RWPE1 (cell line): ENCODE data around the gene APC2.

Experiments used
- CTCF ChIA-PET: fragments of 350-600 bp; sonication (Branson Sonifier 250); formaldehyde crosslinking; extraction: SDS; loops from one replicate; lab custom pipeline; 2021; lab: Yijun Ruan, JAX
- POLR2A ChIA-PET: fragments of 400-600 bp; formaldehyde crosslinking; extraction: SDS; loops from one replicate; lab custom pipeline; 2020; ENCODE audit warnings: antibody characterized with exemption; ENCODE audit not compliant: low non-redundant PET; lab: Yijun Ruan, JAX
- DNase-seq: peaks from one replicate; pipeline ENCODE4 v3.0.0; 2012; ENCODE audit warnings: low spot score
- H3K27ac ChIP-seq: fragments of 450-650 bp; 2 replicates; pipeline ENCODE4 v1.5.1; 2017
- TF ChIP-seq, protein P1 (sequence below): fragments of 450-650 bp; conservative IDR thresholded peaks from 2 replicates; pipeline ENCODE4 v1.5.1; 2017; ENCODE audit warnings: low read depth, mild to moderate bottlenecking

The APC2 gene

DNA sequence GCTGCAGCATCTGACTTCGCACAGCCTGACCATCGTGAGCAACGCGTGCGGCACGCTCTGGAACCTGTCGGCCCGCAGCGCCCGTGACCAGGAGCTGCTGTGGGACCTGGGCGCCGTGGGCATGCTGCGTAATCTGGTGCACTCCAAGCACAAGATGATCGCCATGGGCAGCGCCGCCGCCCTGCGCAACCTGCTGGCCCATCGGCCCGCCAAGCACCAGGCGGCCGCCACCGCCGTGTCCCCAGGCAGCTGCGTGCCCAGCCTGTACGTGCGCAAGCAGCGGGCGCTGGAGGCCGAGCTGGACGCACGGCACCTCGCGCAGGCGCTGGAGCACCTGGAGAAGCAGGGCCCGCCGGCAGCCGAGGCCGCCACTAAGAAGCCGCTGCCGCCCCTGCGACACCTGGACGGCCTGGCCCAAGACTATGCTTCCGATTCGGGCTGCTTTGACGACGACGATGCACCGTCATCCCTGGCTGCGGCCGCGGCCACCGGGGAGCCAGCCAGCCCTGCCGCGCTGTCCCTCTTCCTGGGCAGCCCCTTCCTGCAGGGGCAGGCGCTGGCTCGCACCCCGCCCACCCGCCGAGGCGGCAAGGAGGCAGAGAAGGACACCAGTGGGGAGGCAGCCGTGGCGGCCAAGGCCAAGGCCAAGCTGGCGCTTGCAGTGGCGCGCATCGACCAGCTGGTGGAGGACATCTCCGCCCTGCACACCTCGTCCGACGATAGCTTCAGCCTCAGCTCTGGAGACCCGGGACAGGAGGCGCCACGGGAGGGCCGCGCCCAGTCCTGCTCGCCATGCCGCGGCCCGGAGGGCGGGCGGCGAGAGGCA lies 15.5 kb downstream of the APC2 start:
- ChIA-PET CTCF (interaction anchor here (0.6 to 2.3 kb wide), 7 partner anchors 12 to 954 kb away, joined by 3 to 11 read pairs (median 4); no protein-coding TSS in a partner anchor), POLR2A (no interaction called here)
- peak; percentile 61 for DNase-seq
- TF ChIP-seq, protein P1, sequence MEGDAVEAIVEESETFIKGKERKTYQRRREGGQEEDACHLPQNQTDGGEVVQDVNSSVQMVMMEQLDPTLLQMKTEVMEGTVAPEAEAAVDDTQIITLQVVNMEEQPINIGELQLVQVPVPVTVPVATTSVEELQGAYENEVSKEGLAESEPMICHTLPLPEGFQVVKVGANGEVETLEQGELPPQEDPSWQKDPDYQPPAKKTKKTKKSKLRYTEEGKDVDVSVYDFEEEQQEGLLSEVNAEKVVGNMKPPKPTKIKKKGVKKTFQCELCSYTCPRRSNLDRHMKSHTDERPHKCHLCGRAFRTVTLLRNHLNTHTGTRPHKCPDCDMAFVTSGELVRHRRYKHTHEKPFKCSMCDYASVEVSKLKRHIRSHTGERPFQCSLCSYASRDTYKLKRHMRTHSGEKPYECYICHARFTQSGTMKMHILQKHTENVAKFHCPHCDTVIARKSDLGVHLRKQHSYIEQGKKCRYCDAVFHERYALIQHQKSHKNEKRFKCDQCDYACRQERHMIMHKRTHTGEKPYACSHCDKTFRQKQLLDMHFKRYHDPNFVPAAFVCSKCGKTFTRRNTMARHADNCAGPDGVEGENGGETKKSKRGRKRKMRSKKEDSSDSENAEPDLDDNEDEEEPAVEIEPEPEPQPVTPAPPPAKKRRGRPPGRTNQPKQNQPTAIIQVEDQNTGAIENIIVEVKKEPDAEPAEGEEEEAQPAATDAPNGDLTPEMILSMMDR, result peak; percentile 78
- H3K27ac ChIP-seq, result peak overlapping the region; percentile 52

DNA sequence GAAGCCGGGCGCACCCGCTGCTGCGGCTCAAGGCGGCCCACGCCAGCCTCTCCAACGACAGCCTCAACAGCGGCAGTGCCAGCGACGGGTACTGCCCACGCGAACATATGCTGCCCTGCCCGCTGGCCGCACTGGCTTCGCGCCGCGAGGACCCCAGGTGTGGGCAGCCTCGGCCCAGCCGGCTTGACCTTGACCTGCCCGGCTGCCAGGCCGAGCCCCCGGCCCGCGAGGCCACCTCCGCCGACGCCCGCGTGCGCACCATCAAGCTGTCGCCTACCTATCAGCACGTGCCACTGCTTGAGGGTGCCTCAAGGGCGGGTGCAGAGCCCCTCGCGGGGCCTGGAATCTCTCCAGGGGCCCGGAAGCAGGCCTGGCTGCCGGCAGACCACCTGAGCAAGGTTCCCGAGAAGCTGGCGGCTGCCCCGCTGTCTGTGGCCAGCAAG lies 16.1 kb downstream of the APC2 start:
- no peak for DNase-seq
- CTCF ChIA-PET, result interaction anchor here (0.6 to 2.3 kb wide), 5 partner anchors 13 to 954 kb away, joined by 3 to 11 read pairs (median 5); no protein-coding TSS in a partner anchor
- POLR2A ChIA-PET, result no interaction called here
- H3K27ac ChIP-seq, result peak overlapping the region; percentile 52
- TF ChIP-seq, protein P1, result peak; percentile 42

DNA sequence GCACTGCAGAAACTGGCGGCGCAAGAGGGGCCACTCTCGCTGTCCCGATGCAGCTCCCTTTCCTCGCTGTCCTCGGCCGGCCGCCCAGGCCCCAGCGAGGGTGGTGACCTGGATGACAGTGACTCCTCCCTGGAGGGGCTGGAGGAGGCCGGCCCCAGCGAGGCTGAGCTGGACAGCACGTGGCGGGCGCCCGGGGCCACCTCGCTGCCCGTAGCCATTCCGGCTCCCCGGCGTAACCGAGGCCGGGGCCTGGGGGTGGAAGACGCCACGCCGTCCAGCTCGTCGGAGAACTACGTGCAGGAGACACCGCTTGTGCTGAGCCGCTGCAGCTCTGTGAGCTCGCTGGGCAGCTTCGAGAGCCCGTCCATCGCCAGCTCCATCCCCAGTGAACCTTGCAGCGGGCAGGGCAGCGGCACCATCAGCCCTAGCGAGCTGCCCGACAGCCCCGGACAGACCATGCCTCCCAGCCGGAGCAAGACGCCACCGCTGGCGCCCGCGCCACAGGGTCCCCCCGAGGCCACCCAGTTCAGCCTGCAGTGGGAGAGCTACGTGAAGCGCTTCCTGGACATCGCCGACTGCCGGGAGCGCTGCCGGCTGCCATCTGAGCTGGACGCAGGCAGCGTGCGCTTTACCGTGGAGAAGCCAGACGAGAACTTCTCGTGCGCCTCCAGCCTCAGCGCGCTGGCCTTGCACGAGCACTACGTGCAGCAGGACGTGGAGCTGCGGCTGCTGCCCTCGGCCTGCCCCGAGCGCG lies 16.7 kb downstream of the APC2 start:
- H3K27ac ChIP-seq, result peak overlapping the region; percentile 85
- ChIA-PET POLR2A (no interaction called here), CTCF (interaction anchor here (0.9 to 2.3 kb wide), 4 partner anchors 9 to 153 kb away, joined by 3 to 11 read pairs (median 6); no protein-coding TSS in a partner anchor)
- TF ChIP-seq, protein P1, result no peak
- no peak for DNase-seq

DNA sequence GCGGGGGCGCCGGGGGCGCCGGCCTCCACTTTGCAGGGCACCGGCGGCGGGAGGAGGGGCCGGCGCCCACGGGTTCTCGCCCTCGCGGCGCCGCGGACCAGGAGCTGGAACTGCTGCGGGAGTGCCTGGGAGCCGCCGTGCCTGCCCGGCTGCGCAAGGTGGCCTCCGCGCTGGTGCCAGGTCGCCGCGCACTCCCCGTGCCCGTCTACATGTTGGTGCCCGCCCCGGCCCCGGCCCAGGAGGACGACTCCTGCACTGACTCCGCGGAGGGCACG lies 17.2 kb downstream of the APC2 start:
- peak overlapping the region; percentile 85 for H3K27ac ChIP-seq
- ChIA-PET CTCF (interaction anchor here (1.3 to 2.3 kb wide), 3 partner anchors 9 to 22 kb away, joined by 6 to 11 read pairs (median 6); no protein-coding TSS in a partner anchor), POLR2A (no interaction called here)
- no peak for DNase-seq
- TF ChIP-seq, protein P1, result no peak

DNA sequence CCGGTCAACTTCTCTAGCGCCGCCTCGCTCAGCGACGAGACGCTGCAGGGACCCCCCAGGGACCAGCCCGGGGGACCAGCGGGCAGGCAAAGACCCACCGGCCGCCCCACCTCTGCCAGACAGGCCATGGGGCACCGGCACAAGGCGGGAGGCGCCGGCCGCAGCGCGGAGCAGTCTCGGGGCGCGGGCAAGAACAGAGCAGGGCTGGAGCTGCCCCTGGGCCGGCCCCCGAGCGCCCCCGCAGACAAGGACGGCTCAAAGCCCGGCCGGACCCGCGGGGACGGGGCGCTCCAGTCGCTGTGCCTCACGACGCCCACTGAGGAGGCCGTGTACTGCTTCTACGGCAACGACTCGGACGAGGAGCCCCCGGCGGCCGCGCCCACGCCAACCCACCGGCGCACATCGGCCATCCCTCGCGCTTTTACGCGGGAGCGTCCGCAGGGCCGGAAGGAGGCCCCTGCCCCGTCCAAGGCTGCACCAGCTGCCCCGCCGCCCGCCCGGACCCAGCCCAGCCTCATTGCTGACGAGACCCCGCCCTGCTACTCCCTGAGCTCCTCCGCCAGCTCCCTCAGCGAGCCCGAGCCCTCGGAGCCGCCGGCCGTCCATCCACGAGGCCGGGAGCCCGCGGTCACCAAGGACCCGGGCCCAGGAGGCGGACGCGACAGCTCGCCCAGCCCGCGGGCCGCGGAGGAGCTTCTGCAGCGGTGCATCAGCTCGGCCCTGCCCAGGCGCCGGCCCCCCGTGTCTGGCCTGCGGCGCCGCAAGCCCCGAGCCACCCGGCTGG lies 17.8 kb downstream of the APC2 start:
- DNase-seq, result no peak
- TF ChIP-seq, protein P1, result no peak
- ChIA-PET POLR2A (no interaction called here), CTCF (interaction anchor here (1.3 to 2.3 kb wide), 3 partner anchors 10 to 23 kb away, joined by 6 to 11 read pairs (median 6); no protein-coding TSS in a partner anchor)
- peak overlapping the region; percentile 85 for H3K27ac ChIP-seq
